ENCODE data around the gene PDE4D. TPM values are rescaled to one million over a fixed set of nuclear protein-coding genes. Genes with fewer than 3 reads are reported as not detected.

Gene PDE4D
- total and polyA plus RNA-seq, 3 donors from 2014 or later: 7.8 to 13.9 (median 8.7) TPM

DNA sequence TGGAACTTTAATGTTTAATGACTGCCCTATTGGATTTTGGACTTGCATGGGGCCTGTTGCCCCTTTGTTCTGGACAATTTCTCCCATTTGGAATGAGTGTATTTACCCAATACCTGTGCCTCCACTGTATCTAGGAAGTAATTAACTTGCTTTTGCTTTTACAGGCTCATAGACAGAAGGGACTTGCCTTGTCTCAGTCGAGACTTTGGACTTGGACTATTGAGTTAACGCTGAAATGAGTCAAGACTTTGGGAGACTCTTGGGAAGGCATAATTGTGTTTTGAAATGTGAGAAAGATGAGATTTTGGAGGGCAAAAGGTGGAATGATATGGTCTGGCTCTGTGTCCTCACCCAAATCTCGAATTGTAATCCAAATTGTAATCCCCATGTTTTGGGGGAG, 368.2 kb downstream of the PDE4D start:
- H3K27me3 ChIP-seq: no peaks in the 10 kb centered on the region
- TF ChIP-seq, protein P1, sequence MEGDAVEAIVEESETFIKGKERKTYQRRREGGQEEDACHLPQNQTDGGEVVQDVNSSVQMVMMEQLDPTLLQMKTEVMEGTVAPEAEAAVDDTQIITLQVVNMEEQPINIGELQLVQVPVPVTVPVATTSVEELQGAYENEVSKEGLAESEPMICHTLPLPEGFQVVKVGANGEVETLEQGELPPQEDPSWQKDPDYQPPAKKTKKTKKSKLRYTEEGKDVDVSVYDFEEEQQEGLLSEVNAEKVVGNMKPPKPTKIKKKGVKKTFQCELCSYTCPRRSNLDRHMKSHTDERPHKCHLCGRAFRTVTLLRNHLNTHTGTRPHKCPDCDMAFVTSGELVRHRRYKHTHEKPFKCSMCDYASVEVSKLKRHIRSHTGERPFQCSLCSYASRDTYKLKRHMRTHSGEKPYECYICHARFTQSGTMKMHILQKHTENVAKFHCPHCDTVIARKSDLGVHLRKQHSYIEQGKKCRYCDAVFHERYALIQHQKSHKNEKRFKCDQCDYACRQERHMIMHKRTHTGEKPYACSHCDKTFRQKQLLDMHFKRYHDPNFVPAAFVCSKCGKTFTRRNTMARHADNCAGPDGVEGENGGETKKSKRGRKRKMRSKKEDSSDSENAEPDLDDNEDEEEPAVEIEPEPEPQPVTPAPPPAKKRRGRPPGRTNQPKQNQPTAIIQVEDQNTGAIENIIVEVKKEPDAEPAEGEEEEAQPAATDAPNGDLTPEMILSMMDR (IDR thresholded peaks at IDR 0.05): no peak
- no peak for TF ChIP-seq POLR2A (IDR thresholded peaks at IDR 0.05)
- H3K27ac ChIP-seq: no peak overlapping the region
- H3K9me3 ChIP-seq: no peaks in the 10 kb centered on the region
- whole genome bisulfite sequencing, 2 donors: 85 to 92% methylated on average over 3 of the region's 3 CpGs
- no peaks in the 10 kb centered on the region for H3K36me3 ChIP-seq (ENCODE audit: low read depth, missing control alignments)
- no peaks in the 10 kb centered on the region for H3K4me1 ChIP-seq
- intact Hi-C loops (cut with DNase I; ENCODE audit: low total_unique reads): no loop called here
- no peak for DNase-seq
- no peak overlapping the region for H3K4me3 ChIP-seq

DNA sequence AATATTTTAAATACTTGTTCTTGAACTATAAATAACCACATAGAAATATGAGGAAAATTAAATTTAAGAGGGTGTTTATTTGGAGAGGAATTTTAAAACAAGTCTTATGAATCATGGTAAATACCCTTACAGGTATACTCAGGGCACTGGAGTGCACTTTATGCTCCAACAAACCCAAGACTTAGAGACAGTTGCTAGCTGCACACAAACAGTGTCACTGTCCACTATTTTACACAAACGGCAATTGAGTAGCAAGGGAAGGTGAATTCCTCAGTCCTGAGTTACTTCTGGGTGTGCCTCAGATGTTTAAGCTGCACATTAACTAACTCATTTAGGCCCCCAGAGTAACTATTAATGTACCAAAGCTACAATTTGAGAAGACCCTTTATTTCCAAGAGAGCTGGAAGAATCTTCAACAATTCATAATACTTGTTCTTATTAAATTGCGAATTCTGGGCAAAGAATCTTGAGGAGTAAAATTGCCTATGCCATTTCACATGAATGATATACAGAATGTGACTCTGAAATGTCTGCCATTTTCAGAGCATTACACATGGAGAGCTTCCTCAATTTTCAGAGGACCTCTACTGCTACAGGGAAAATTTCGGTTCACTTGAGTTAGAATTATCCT, 371.2 kb downstream of the PDE4D start:
- intact Hi-C loops (cut with DNase I; ENCODE audit: low total_unique reads): no loop called here

DNA sequence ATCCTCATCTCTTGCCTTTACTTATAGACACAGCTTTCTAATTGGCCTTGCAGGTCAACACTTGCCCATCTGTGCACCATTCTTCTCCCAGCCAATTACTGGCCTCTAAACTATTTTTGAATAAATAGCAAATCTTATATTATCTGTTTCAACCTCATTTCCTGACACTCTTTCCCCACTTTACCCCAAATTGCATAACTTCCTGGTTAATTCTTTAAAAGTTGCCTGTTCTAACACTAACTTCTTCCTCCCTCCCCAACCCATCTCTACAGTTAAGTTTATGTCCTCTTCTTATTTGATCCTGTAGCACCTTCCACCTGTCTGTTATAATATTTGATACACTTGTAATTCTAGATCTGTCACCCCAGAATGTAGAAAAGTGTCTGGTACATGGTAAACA, 372.1 kb downstream of the PDE4D start:
- H3K4me1 ChIP-seq: no peaks in the 10 kb centered on the region
- DNase-seq: no peak
- intact Hi-C loops (cut with DNase I; ENCODE audit: low total_unique reads): no loop called here

More for the DNA sequence above, 371.2 kb downstream of the PDE4D start:
- 52 to 84% methylated on average over 3 of the region's 3 CpGs for WGBS, 2 donors
- DNase-seq: no peak
- TF ChIP-seq, protein P1 (IDR thresholded peaks at IDR 0.05): no peak
- Histone ChIP-seq H3K27me3 (no peaks in the 10 kb centered on the region), H3K27ac (no peak overlapping the region), H3K4me3 (no peak overlapping the region), H3K9me3 (no peaks in the 10 kb centered on the region), H3K36me3 (ENCODE audit: low read depth, missing control alignments) (no peaks in the 10 kb centered on the region), H3K4me1 (no peaks in the 10 kb centered on the region)

DNA sequence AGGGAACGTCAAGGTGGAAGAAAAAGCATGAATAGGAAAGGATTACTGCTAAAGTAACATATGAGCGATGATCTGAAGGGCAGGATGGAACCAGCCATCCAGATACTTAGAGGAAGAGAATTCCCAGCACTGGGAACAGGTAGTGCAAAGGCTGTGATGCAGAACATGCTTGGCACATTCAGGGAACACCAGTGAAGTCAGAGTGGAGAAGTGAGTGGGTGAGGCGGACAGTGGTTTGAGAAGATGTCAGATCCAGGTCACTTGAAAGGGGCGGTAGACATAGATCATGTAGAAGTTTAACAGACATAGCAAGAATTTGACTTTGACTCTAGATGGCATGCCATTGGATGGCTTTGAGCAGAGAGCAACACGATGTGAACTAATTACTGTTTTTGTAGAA, 374.2 kb downstream of the PDE4D start:
- WGBS, 2 donors: 87 to 89% methylated on average over 5 of the region's 5 CpGs
- H3K4me3 ChIP-seq: no peak overlapping the region
- H3K27me3 ChIP-seq: no peaks in the 10 kb centered on the region
- no peaks in the 10 kb centered on the region for H3K4me1 ChIP-seq
- H3K9me3 ChIP-seq: no peaks in the 10 kb centered on the region
- no peak overlapping the region for H3K27ac ChIP-seq
- TF ChIP-seq POLR2A (IDR thresholded peaks at IDR 0.05): no peak
- TF ChIP-seq, protein P1 (IDR thresholded peaks at IDR 0.05): no peak
- no peaks in the 10 kb centered on the region for H3K36me3 ChIP-seq (ENCODE audit: low read depth, missing control alignments)
- no peak for DNase-seq
- intact Hi-C loops (cut with DNase I; ENCODE audit: low total_unique reads): no loop called here

More for the DNA sequence above, 372.1 kb downstream of the PDE4D start:
- Histone ChIP-seq H3K27ac (no peak overlapping the region), H3K4me3 (no peak overlapping the region), H3K9me3 (no peaks in the 10 kb centered on the region), H3K36me3 (ENCODE audit: low read depth, missing control alignments) (no peaks in the 10 kb centered on the region), H3K27me3 (no peaks in the 10 kb centered on the region)
- TF ChIP-seq POLR2A (IDR thresholded peaks at IDR 0.05): no peak
- TF ChIP-seq, protein P1 (IDR thresholded peaks at IDR 0.05): no peak

DNA sequence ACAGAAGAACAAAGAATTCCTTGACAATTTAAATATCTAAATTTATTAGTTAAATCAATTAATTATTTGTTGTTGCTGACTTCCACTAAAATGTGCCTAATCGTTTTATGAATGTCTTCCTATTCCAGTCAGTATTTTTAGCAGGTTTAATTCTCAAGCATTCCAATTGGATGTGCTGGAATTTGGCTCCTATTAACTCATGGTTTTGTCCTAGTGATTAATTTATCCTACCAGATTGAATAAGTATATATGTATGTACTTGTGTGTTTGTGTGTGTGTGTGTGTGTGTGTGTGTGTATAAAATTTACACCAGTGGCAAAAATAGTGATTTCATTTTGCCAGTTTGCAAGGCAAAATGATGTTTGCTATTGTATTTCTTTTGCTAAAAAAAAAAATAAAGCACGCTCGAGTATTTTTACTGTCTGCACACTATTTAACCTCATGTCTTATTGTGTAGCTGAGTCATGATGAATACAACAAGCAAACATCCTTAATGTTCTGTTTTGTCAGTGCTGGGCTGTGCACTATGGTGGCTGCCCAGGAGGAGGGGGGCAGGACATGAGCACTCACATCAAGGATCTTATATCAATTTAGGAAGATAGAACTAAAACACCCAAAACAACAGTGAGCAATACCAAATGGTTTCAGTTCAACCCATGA, 375.5 kb downstream of the PDE4D start:
- Histone ChIP-seq H3K4me1 (no peaks in the 10 kb centered on the region), H3K9me3 (no peaks in the 10 kb centered on the region), H3K27ac (no peak overlapping the region), H3K36me3 (ENCODE audit: low read depth, missing control alignments) (no peaks in the 10 kb centered on the region), H3K4me3 (no peak overlapping the region), H3K27me3 (no peaks in the 10 kb centered on the region)
- 54 to 82% methylated on average over 3 of the region's 3 CpGs for WGBS, 2 donors
- intact Hi-C loops (cut with DNase I; ENCODE audit: low total_unique reads): no loop called here
- TF ChIP-seq POLR2A (IDR thresholded peaks at IDR 0.05): no peak
- TF ChIP-seq, protein P1 (IDR thresholded peaks at IDR 0.05): no peak
- no peak for DNase-seq
